HG03025 (cell line): Measurements from ENCODE around the gene RAB17.

Source experiments
- ATAC-seq: cut with Tn5 transposase; IDR thresholded peaks from one replicate; pipeline ENCODE4 v1.9.1; 2021; ENCODE audit warnings: mild to moderate bottlenecking, moderate library complexity; ENCODE audit not compliant: unreplicated experiment, low FRiP score

Gene RAB17, protein sequence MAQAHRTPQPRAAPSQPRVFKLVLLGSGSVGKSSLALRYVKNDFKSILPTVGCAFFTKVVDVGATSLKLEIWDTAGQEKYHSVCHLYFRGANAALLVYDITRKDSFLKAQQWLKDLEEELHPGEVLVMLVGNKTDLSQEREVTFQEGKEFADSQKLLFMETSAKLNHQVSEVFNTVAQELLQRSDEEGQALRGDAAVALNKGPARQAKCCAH

GRCh38 chr2:237590272-237591140, at the start of gene RAB17:
Gene RAB17 (minus strand): TSS chr2:237590734. CDS start chr2:237586154, 4,580 bp downstream.
- no peak for ATAC-seq

DNA sequence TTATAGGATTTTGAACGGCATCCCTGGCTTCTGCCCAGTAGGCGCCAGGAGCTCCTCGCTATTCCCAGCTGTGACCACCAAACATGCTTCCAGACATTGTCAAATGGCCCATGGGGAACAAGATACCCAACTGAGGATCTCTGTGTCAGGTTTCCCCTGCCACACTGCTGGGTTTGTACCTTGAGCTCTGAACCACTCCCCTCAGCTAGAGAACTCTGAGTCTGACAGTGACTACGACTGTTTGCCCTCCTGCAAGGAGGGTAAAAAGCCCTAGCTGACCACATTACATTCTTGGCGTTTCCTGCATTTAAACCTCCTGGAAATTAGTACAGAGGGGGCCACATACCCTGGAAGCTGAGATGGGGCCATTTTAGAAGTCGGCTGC, 49.3 kb upstream of the RAB17 start:
- ATAC-seq = no peak

GRCh38 chr2:237639052-237639835, 48.7 kb upstream of the RAB17 start:
- no peak for ATAC-seq

GRCh38 chr2:237638176-237638575, 47.6 kb upstream of the RAB17 start:
- no peak for ATAC-seq

GRCh38 chr2:237637429-237638135, 47.0 kb upstream of the RAB17 start:
- no peak for ATAC-seq

DNA sequence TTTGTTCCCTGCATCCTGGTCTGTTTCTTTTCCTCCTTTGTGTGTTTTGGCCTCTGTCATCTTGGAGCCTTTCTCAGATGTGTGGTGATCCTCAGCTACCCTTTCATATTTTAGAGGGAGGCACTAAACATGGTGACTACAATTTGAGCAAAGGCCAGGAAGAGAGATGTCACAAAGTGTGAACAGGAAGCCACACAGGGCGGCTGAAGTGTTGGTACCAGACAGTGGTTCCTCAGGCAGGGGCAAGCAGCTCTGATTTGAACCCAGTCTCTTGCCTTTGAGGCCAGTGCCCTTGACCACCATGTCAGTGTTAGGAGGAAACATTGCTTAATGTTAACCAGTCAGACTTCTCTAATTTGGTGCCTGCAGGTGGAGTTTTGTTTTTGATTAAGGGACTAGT, 46.0 kb upstream of the RAB17 start:
- ATAC-seq = no peak

DNA sequence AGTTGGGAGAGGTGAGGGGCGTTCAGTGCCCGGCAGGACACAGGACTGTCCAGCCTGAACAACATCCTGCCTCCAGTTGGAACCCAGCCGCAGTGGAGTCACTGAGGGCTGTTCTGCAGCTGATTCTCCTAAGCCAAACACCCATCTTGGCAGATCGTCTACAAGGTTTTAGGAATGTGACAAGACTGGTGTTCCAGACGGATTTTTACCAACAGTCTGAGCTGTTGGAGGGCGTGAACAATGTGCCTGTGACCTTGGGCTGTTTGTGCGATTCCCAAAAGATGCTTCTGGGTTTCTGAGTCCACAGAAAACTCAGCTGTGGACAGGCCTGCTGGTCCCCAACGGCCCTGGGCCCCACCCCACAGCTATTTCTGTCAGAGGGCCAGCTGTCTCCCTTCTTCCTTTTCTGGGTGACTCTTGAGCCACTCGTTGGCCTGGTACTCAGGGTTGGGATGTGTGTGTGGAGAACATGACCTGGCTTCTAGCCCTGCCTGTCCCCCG, 42.6 kb upstream of the RAB17 start:
- no peak for ATAC-seq

DNA sequence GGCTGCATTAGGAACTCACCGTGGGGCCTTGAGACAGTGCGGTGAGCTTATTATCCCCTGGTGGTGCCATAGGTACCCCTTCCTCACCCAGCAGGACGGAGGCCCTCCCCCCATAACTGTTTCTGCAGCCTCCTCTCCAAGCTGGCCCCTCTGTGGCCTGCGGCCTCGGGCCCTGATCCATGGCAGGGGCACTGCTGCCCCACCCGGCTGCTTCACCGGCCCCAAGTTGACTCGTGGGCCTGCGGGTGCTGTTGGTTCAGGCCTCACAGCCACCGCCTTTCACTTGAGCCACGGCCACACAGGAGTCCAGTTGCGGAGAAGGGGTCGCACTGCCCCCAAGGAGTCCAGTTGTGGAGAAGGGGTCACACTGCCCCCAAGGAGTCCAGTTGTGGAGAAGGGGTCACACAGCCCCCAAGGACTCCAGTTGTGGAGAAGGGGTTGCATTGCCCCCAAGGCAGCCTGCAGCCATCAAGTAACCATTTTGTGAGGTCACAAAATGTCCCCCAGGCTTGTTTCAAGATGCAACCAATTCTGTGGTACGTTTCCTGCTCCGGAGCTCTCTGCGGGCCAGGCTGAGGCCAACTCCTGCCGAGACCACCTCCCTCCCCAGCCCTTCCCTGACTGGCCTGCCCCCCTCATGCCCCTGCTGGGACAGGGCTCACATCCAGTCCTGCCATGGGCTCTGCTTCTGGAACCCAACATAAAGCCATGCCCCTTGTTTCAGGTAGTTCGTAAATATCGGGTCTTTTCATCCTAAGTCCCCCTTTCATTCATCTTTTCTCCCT, 41.5 kb upstream of the RAB17 start:
- ATAC-seq = no peak

- no peak for ATAC-seq
Measured at GRCh38 chr2:237631007-237631785, 40.7 kb upstream of the RAB17 start.

DNA sequence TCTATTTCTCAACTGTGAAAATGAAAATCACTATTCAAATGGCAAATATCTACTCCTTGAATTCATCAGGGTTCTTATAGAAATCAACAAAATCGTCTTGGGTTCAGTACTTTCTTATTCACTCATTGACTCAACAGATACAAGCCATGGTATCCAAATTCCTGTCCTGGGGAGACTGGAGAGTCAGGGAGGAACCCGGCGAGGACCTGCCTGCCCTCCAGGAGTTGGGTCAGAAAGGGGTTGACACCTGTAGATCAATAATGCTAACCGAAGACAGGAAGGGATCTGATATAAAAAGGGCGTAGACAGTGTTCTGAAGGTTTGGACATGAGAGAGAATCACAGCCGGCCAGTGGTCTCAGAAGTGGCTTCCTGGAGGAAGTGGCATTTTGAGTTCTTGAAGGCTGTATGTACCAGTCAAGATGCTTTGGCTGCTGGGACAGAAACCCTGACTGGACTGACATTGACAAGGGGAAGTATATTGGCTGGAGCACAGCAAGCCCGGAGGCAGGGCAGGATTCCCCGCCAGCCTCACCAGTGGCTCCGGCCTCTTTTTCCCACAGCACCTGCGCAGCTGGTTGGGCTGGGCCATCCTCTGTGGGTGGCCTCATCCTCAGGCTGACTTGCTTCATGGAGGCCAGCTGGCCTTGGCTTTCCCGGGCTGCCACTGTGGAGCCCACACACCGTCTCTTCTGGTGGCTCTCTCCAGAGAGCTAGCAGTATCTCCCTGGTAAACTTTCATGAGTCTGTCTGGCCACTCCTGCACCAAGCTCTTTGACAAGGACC, 39.9 kb upstream of the RAB17 start:
- ATAC-seq = no peak

- no peak for ATAC-seq
Measured at GRCh38 chr2:237629739-237630138, 39.2 kb upstream of the RAB17 start.

DNA sequence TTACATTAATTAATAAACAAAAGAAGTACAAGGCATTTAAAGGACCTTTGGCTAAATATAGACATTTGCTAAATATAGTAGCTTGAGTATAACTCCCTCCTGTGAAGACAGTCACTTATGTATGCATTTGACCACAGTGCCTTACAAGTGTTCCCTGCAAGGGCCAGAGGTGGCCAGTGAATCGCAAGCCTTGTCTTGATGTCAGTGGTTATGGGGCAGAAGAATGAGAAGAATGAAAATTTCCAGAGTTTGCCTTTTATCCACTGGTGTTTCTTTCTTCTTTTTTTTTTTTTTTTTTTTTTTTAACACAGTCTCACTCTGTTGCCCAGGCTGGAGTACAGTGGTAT, 38.6 kb upstream of the RAB17 start:
- ATAC-seq = no peak

- no peak for ATAC-seq
Measured at GRCh38 chr2:237628247-237629187, 38.0 kb upstream of the RAB17 start.

DNA sequence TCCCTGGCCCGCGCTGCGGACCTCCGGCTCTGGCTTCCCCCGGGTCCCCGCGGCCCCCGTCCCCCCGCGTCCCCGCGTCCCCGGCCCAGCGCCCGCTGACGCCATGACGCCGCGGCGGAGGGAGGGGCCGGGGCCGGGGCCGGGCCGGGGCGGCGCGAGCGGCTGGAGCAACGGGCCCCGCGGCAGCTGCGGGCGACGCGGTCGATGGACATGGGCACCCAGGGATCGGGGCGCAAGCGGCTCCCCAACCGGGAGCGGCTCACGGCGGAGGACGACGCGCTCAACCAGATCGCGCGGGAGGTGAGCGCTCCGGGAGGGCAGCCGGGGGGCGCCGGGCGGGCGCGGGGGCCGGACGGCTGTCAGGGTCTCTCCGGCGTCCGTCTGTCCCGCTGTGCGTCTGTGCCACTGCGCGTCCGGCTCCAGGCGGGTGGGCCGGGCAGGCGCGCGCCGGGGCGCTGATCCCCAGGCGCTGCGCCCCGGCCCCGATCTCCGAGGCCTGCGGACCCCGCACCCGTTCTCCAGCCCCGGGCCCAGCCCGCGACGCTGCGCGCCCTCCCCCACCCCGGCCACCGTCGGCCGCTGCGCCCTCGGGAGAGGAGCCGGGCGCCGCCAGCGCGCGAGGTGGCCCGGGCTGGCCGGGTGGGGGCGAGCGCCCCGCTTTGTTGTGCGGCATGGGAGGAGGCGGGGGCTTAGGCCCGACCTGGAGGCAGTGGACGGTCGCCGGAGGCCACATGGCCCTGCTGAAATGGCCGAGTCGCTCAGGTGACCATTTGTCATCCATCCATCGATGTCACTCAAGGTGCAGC, 37.1 kb upstream of the RAB17 start, which contains the start of gene LRRFIP1:
LRRFIP1 (plus strand) TSS at position 147 of the 806 bp plus-strand sequence; CDS start at position 205, 58 bp downstream.
- ATAC-seq = no peak

DNA sequence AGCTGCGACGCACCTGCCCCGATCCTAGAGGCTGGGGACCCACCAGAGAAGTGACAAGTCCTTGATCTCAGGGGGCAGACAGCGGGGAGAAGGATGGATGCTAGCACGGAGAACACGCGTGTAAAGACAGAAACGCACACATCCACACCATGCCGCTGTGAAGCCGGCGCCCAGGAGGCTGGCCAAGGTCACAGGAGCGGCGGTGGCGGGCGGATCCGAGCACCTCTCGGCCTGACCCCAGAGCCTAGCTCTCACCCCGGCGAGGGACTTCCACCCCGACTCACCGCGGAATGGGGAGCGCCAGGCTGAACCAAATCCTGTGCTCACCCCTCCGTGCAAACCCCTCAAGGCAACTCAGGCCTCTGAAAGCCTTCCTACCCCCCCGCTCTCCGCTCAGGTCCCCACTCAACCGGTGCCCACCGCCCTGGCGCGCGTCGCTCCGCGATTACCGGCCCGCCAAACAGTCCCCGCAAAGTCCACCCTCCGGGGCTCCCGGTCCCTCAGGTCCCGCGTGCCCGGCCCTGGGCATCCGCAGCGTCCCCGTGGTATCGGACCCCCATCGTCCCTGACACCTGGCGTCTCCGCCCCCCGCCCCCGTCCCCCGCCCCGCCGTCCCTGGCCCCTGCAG, 36.4 kb upstream of the RAB17 start:
- no peak for ATAC-seq

DNA sequence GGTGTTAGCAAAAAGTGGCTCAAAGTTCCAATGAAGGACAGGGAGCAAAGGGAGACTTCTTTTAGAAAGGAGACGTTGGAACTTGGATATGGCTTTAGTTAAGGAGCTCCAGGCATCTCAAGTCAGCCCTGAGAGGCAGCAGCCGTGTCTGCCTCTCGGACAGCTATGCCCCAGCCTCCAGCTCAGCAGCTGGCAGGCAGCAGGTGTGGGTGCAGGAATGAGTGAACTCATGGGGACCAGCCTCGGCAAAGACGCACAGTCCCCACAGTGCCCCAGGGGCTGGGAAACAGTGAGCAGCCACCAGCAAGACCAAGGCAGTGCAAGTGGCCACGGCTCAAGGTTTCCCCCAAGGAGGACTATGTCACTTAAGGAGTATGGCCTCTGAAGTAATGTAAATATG, 35.2 kb upstream of the RAB17 start:
- no peak for ATAC-seq
